Mesenchymal stem cell (in vitro differentiated cells and primary cell): ENCODE data around the gene COL11A2.

ENCODE experiments used
- DNase-seq: peaks from one replicate; pipeline ENCODE4 v3.0.0-alpha.2; 2013
- H2AFZ ChIP-seq: one replicate; pipeline ENCODE4 v1.6.1; 2013; ENCODE audit warnings: low read depth, mild to moderate bottlenecking, control low read depth, inconsistent platforms, low read length, moderate library complexity
- H2AK5ac ChIP-seq: 2 replicates; pipeline ENCODE4 v1.6.1; 2013; ENCODE audit warnings: low read length, moderate library complexity, mild to moderate bottlenecking, inconsistent platforms; ENCODE audit not compliant: severe bottlenecking
- H2BK120ac ChIP-seq: one replicate; pipeline ENCODE4 v1.6.1; 2013; ENCODE audit warnings: low read depth, mild to moderate bottlenecking, inconsistent platforms, low read length, moderate library complexity
- H2BK12ac ChIP-seq, 2 experiments: one replicate each; pipeline ENCODE4 v1.6.1; 2013; ENCODE audit warnings: inconsistent platforms in 2 of 2, low read length in 2 of 2, mild to moderate bottlenecking in 2 of 2, moderate library complexity in 2 of 2, control low read depth in 1 of 2
- H2BK15ac ChIP-seq: one replicate; pipeline ENCODE4 v1.6.1; 2013; ENCODE audit warnings: mild to moderate bottlenecking, low read depth, inconsistent platforms; ENCODE audit not compliant: poor library complexity, severe bottlenecking
- H2BK5ac ChIP-seq: 2 replicates; pipeline ENCODE4 v1.6.1; 2013; ENCODE audit warnings: low read depth, mild to moderate bottlenecking, low read length, control low read depth, inconsistent platforms; ENCODE audit not compliant: poor library complexity, severe bottlenecking
- H3K14ac ChIP-seq, 2 experiments: one replicate each; pipeline ENCODE4 v1.6.1; 2013; ENCODE audit warnings: inconsistent platforms in 2 of 2, low read length in 2 of 2, control low read depth in 1 of 2, mild to moderate bottlenecking in 1 of 2, moderate library complexity in 1 of 2
- H3K18ac ChIP-seq, 2 experiments: one replicate each; pipeline ENCODE4 v1.6.1; 2013; ENCODE audit warnings: inconsistent platforms in 2 of 2, low read length in 2 of 2, control low read depth in 1 of 2, low read depth in 1 of 2, mild to moderate bottlenecking in 1 of 2
- H3K23ac ChIP-seq, 2 experiments: one replicate each; pipeline ENCODE4 v1.6.1; 2013; ENCODE audit warnings: inconsistent platforms in 2 of 2, low read length in 2 of 2, mild to moderate bottlenecking in 2 of 2, moderate library complexity in 2 of 2, control low read depth in 1 of 2
- H3K27ac ChIP-seq: 2 replicates; pipeline ENCODE4 v1.5.1; 2013; ENCODE audit warnings: mild to moderate bottlenecking, moderate library complexity, low read length, control low read depth, inconsistent platforms; ENCODE audit not compliant: poor library complexity, severe bottlenecking
- H3K27me3 ChIP-seq, 2 experiments: 2 replicates each; pipeline versions ENCODE4 v1.6.1 to v1.7.0; 2013; ENCODE audit warnings: low read length in 2 of 2, mild to moderate bottlenecking in 2 of 2, moderate library complexity in 2 of 2, control low read depth in 1 of 2, inconsistent platforms in 1 of 2; ENCODE audit not compliant: control insufficient read depth in 1 of 2, insufficient read depth in 1 of 2
- H3K36me3 ChIP-seq, 2 experiments: 2 replicates each; pipeline versions ENCODE4 v1.6.1 to v1.7.0; 2013; ENCODE audit warnings: low read length in 2 of 2, control low read depth in 1 of 2, inconsistent platforms in 1 of 2, low read depth in 1 of 2, mild to moderate bottlenecking in 1 of 2; ENCODE audit not compliant: insufficient read depth in 2 of 2, control insufficient read depth in 1 of 2
- H3K4ac ChIP-seq, 2 experiments: one replicate each; pipeline ENCODE4 v1.6.1; 2013; ENCODE audit warnings: inconsistent platforms in 2 of 2, low read length in 2 of 2, mild to moderate bottlenecking in 2 of 2, moderate library complexity in 2 of 2, control low read depth in 1 of 2, low read depth in 1 of 2
- H3K4me1 ChIP-seq: 2 replicates; pipeline ENCODE4 v1.6.1; 2013; ENCODE audit warnings: low read depth, low read length, control low read depth; ENCODE audit not compliant: control insufficient read depth, insufficient read depth
- H3K4me2 ChIP-seq: 2 replicates; pipeline ENCODE4 v1.6.1; 2013; ENCODE audit warnings: low read length, mild to moderate bottlenecking, inconsistent platforms; ENCODE audit not compliant: poor library complexity, severe bottlenecking
- H3K4me3 ChIP-seq, 2 experiments: 2 replicates each; pipeline versions ENCODE4 v1.5.1 to v1.7.0; 2013; ENCODE audit warnings: low read length in 2 of 2, mild to moderate bottlenecking in 2 of 2, control low read depth in 1 of 2, low read depth in 1 of 2; ENCODE audit not compliant: insufficient read depth in 1 of 2
- H3K79me1 ChIP-seq: replicated peaks from 2 replicates; pipeline ENCODE4 v1.6.1; 2013; ENCODE audit warnings: mild to moderate bottlenecking, control low read depth, low read length, inconsistent platforms; ENCODE audit not compliant: poor library complexity, severe bottlenecking
- H3K9ac ChIP-seq: 2 replicates; pipeline ENCODE4 v1.7.0; 2013; ENCODE audit warnings: mild to moderate bottlenecking, low read length, moderate library complexity
- H3K9me3 ChIP-seq: 2 replicates; pipeline ENCODE4 v1.7.0; 2013; ENCODE audit warnings: mild to moderate bottlenecking, low read length; ENCODE audit not compliant: control insufficient read depth
- H4K8ac ChIP-seq: one replicate; pipeline ENCODE4 v1.6.1; 2013; ENCODE audit warnings: inconsistent platforms, mild to moderate bottlenecking, low read length, moderate library complexity
- H4K91ac ChIP-seq: one replicate; pipeline ENCODE4 v1.6.1; 2013; ENCODE audit warnings: mild to moderate bottlenecking, low read length, inconsistent platforms
- WGBS: methylation state at CpG from one replicate; pipeline ENCODE4 v1.1.7; 2013; ENCODE audit warnings: mixed read lengths; 5-methylcytosine and 5-hydroxymethylcytosine counted together

COL11A2 gene

DNA sequence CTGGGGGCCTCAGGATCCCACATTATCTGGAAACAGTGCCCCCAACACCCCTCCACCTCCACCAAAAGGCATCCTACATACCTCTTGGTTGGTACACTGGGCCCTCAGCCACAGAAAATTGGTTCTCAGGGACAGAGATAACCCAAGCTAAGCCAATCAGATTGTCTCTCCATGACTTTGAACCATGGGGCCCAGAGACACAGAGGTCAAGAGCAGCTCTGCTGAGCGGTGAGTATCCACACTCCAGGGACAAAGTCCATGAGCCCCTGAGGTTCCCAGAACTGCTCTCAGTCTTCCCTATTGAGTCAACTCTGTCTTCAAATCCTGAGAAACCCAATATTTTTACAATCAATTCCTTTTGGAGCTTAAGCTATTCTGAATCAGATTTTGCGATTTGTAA, 35.3 kb downstream of the COL11A2 start:
- Histone ChIP-seq H3K14ac (no peak overlapping the region), H3K9me3 (no peaks in the 10 kb centered on the region), H2BK5ac (no peak overlapping the region), H3K4me1 (peaks cover 8% of the 10 kb centered on the region), H3K79me1 (no peaks in the 10 kb centered on the region), H2AK5ac (no peak overlapping the region), H2BK15ac (no peak overlapping the region), H4K91ac (no peak overlapping the region), H3K4me3 (no peak overlapping the region), H3K4ac (no peak overlapping the region), H2AFZ (no peak overlapping the region), H2BK120ac (no peak overlapping the region), H3K36me3 (no peaks in the 10 kb centered on the region), H3K18ac (no peak overlapping the region), H2BK12ac (no peak overlapping the region), H3K23ac (no peak overlapping the region), H3K27ac (no peak overlapping the region), H3K4me2 (no peak overlapping the region), H3K27me3 (peaks cover 0 to 7% of the 10 kb centered on the region in 2 experiments), H3K9ac (no peak overlapping the region), H4K8ac (no peak overlapping the region)
- 50% methylated on average over 1 of the region's 2 CpGs for WGBS
- DNase-seq, result no peak

DNA sequence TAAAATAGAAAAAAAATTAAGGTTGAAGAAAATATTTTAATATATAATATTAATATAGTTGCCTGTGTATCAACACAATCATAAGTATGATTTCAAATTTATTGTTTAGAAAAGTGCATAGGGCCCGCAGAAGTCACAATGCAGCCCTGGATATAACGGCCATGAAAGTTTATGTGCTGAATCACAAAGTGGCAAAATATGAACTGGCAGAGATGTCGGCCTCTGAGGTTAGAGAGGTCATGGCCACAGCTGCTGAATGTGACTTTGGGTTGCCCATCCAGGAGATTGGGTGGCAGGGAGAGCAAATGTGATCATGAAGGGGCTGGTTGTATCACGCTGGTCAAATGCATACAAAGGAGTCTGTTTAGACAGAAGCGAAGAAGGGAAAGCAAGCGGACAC, 35.7 kb downstream of the COL11A2 start:
- no peak overlapping the region for H2BK120ac ChIP-seq
- H3K9ac ChIP-seq, result no peak overlapping the region
- no peak overlapping the region for H2AFZ ChIP-seq
- H4K8ac ChIP-seq, result no peak overlapping the region
- H3K79me1 ChIP-seq, result no peaks in the 10 kb centered on the region
- no peak overlapping the region for H3K4me3 ChIP-seq
- no peak overlapping the region for H3K14ac ChIP-seq
- peaks cover 0 to 7% of the 10 kb centered on the region in 2 experiments for H3K27me3 ChIP-seq
- H4K91ac ChIP-seq, result no peak overlapping the region
- no peak for DNase-seq
- no peak overlapping the region for H3K23ac ChIP-seq
- 89% methylated on average over 6 of the region's 6 CpGs for WGBS
- H3K4ac ChIP-seq, result no peak overlapping the region
- H2AK5ac ChIP-seq, result no peak overlapping the region
- H2BK5ac ChIP-seq, result no peak overlapping the region
- no peak overlapping the region for H3K18ac ChIP-seq
- H3K4me2 ChIP-seq, result no peak overlapping the region
- no peak overlapping the region for H2BK15ac ChIP-seq
- no peak overlapping the region for H3K27ac ChIP-seq
- H3K4me1 ChIP-seq, result peaks cover 4% of the 10 kb centered on the region
- no peak overlapping the region for H2BK12ac ChIP-seq
- no peaks in the 10 kb centered on the region for H3K36me3 ChIP-seq
- H3K9me3 ChIP-seq, result peaks cover under 1% of the 10 kb centered on the region

DNA sequence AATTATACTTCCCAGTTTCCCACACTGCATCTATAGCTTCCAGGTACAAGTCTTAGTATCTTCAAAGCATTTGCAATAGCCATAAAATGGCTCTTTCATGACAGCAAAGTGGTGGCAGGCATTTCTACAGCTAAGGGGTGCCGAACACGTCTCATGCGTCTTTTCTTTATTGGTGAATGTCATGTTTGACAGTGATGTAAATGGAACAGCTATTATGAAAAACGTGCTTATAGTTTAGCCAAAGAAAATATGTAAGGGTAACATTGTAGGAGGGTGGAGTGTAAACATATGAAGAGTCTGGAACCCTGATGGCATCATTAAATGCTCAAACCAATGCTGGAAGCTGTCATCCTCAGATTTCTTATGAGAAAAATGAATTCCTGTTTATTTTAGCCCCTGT, 37.9 kb downstream of the COL11A2 start:
- Histone ChIP-seq H4K91ac (no peak overlapping the region), H3K36me3 (no peaks in the 10 kb centered on the region), H3K9me3 (peaks cover 7% of the 10 kb centered on the region), H3K4ac (no peak overlapping the region), H3K14ac (no peak overlapping the region), H2BK120ac (no peak overlapping the region), H2BK5ac (no peak overlapping the region), H4K8ac (no peak overlapping the region), H3K27me3 (peaks cover 6 to 12% of the 10 kb centered on the region in 2 experiments), H2BK12ac (no peak overlapping the region), H2AK5ac (no peak overlapping the region), H3K18ac (no peak overlapping the region), H3K23ac (no peak overlapping the region), H3K79me1 (no peaks in the 10 kb centered on the region), H3K9ac (no peak overlapping the region), H3K4me2 (no peak overlapping the region), H3K4me1 (no peaks in the 10 kb centered on the region), H3K4me3 (no peak overlapping the region), H3K27ac (no peak overlapping the region), H2AFZ (no peak overlapping the region), H2BK15ac (no peak overlapping the region)
- no peak for DNase-seq
- WGBS, result 59% methylated on average over 4 of the region's 4 CpGs

DNA sequence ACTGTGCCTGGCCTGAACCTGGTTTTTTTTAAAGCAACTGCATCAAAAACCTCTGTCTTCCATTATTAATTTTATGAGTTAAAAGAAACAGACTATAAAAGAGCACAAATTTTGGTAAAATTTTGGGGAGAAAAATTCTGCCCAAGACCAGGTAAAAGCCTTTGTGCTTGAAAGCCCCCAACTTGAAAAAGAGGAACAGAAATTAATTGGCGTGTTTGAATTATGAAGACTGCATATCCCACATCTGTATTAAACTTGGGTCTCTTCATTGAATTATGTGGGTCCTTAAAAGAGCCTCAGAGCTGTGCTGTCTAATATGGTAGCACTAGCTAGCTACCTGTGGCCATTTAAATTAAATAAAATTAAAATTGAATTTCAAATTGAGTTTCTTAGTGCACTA, 41.2 kb downstream of the COL11A2 start:
- no peak overlapping the region for H2BK5ac ChIP-seq
- no peaks in the 10 kb centered on the region for H3K79me1 ChIP-seq
- 67% methylated on average over 1 of the region's 1 CpG for WGBS
- no peak overlapping the region for H3K14ac ChIP-seq
- no peak overlapping the region for H3K4me2 ChIP-seq
- H2BK120ac ChIP-seq, result no peak overlapping the region
- H4K91ac ChIP-seq, result no peak overlapping the region
- peaks cover 11 to 13% of the 10 kb centered on the region in 2 experiments for H3K27me3 ChIP-seq
- H3K9me3 ChIP-seq, result peaks cover 7% of the 10 kb centered on the region
- H2BK12ac ChIP-seq, result no peak overlapping the region
- H3K4ac ChIP-seq, result no peak overlapping the region
- no peak overlapping the region for H3K27ac ChIP-seq
- no peaks in the 10 kb centered on the region for H3K36me3 ChIP-seq
- no peak for DNase-seq
- H2AFZ ChIP-seq, result no peak overlapping the region
- no peak overlapping the region for H3K9ac ChIP-seq
- no peak overlapping the region for H3K23ac ChIP-seq
- H2AK5ac ChIP-seq, result no peak overlapping the region
- no peak overlapping the region for H4K8ac ChIP-seq
- no peak overlapping the region for H3K4me3 ChIP-seq
- H2BK15ac ChIP-seq, result no peak overlapping the region
- no peaks in the 10 kb centered on the region for H3K4me1 ChIP-seq
- H3K18ac ChIP-seq, result no peak overlapping the region
